T-helper 9 cell (primary cell): ENCODE data around the gene HAGH.

Experiments
- DNase-seq: peaks from one replicate; pipeline ENCODE4 v3.0.0-alpha.2; 2020

HAGH gene

DNA sequence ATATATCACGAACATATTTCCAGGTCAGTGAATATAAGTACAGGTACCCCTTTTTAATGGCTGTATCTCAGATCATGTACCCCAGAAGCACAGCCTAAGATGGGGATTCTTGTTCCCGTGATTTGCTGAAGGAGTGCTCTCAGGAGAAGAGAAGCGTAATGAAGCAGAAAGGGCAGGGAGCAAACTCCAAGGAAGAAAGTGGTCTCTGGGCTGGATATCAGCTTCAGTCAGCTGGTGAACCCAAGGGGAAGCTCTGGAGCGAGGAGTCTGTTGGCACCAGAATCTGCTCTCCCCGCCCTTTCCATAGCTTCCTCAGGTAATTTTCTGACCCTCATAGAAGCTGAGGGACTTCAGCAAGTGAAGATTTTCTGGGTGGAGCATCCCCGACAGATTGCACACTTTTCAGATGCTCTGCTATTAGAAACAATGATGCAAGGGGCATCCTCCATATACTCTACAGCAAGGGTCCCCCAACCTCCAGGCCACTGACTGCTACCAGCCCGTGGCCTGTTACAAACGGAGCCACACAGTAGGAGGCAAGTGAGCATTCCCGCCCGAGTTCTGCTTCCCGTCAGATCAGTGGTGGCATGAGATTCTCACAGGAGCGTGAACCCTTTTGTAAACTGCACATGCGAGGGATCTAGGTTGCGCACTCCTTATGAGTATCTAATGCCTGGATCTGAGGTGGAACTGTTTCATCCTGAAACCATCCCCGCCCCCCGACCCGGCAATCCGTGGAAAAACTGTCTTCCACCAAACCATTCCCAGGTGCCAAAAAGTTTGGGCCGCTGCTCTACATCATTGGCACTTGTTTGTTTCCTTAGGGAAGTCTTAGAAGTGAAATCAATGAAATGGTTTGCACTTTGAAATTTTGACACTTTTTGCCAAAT is 4.8 kb upstream of the HAGH start:
- DNase-seq, result no peak

DNA sequence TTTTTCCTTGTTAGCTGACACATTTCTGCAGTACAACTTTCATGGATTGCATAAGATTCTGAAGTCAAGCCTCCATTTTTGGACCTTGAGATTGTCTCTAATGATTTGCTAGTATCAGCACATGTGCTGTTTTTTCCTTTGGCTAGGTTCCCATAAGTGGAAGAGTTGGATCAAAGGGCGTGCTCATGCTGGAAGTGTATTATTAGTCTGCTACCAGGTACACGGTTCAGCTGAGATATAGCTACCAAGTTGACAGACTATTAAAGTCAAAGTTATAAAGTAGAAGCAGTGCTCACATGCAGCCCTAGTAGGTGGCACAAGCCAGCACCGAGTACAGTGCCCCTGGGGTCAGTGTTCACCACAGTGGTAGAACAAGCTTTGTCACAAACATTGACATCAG is 3.6 kb upstream of the HAGH start:
- no peak for DNase-seq

GRCh38 chr16:1828645-1829410 is 2.2 kb upstream of the HAGH start:
- DNase-seq, result no peak

DNA sequence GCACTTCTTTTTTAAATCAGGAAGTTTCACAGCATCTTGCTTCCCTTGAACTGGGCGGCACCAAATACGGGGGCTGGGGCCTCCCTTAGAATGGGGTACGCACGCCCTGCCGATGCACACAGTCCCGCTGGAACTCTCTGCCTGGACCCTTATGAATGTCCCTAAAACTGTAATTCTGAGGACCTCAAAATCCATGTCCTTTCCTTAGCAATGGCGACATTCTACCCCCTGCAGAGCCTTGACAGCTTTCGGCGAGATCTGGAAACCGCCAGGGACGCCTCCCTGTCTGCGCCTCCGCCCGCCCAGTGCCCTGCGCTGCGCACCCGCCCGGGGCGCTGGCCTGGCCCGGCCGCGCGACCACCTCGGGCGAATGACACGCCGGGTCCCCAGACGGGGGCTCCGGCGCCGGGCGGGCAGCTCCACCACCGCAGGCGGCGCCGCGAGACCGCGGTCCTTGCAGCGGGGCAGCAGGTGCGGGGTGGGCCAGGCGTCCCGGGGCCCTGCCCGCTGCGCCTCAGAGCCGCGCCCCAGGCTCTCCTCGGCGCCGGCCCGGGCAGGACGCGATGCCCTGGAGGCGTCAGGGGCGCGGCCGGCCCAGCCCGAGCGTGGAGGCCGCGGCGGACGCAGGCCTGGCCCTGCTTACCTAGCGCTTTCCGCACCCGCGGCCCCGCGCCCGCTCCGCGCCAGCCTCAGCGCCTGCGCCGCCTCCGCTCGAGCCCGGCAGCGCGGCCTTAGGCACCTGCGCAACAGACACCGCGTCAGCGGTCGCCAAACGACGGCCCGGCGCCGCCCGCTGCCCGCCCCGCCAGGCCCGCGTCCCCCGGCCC is 548 bp downstream of the HAGH start:
- DNase-seq, result peak; percentile 57

DNA sequence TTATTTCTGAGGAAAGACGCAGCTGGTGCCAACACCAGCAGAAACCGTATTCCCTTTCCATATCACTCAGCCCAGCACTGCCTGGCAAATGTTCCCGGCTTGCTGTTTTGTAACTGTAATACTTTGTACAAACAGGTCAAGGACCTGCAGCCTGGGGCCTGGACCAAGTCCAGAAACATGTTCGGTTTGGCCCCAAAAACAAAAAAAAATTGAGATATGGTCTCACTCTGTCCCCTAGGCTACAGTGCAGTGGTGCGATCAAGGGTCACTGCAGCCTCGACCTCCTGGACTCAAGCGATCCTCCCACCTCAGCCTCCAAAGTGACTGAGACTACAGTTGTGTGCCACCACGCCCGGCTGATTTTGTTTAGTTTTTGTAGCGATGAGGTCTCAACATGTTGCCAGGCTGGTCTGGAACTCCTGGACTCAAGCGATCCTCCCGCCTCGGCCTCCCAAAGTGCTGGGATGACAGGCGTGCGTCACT is 1.2 kb downstream of the HAGH start:
- no peak for DNase-seq

DNA sequence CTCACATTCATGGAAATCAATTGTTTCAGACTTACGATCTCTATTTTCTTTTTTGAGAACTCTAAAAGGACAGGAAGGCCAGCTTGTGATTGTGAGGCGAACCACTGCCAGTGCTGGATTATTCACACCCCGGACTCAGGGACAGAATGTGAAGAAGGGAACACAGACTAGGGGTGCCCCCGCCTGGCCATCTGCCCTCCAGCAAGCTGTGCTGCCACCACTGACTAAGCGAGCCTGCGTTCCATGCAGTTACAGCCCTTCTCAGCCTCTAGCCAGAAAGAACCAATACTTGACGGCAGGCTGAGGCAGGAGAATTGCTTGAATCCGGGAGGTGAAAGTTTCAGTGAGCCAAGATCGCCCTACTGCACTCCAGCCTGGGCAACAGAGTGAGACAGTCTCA is 2.8 kb downstream of the HAGH start:
- no peak for DNase-seq

DNA sequence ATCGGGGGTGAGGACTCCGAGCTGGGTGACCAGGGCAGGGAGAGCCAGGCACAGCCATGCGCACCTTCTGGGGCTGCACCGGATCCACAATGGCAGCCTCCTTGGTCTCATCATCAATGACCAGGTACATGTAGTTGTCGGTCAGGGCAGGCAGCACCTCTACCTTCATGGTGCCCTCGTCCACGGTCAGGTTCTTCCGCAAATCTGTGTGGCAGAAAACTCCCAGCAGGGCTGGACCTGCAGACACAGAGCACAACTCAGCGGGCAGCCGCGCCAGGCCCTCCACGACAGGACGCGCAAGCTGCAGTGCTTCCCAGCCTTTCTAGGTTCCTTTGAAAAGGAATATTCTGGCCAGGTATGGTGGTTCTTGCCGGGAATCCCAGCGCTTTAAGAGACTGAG is 3.8 kb downstream of the HAGH start:
- no peak for DNase-seq

DNA sequence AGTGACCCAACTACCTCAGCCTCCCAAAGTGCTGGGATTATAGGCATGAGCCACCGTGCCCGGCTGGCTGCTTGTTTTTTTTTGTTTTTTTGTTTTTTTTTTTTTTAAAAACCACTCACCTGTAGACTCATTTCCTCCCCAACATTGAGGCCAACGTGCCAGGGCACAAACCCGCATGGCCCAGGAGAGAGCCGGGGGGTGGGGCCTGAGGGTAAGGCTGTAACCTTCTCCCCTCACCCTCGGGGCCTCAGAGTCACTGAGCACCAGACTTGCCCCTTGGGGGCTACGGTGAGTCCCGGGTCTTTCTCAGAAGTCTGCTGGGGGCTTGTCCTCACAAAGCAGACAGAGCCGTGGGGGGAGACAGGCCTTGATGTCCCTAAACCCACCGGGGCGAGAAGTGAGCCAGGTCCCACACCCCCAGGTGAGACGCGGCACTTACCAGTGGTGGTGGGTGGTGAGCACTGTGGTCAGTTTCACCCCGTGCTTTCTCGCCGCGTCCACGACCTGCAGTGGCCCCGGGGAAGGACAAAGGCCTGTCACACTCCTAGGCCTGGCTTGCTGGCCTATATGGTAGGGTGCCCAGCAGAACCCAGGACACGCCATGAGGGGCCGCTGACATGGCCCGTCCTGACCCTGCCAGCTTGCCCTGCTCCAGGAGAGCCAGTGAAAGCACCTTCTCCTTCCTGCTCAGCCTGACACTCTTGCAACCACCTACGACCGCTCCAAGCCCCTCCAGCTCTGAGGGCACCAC is 4.6 kb downstream of the HAGH start:
- no peak for DNase-seq

DNA sequence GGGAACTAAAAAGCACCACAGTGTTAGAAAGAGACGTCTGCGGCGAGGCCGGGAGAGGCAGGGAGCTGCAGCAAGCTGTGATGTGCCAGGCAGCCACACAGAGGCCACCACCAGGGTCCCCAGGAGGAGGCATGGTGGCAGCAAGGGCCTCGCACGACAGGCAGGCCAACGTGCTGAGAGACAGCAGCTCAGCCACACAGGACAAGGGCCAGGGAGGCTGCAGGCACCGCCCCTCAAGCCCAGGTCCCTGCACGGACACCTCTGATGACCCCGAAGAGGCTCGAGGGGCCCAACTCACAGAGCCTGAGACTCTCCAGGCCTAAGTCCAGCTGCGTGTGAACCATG is 5.7 kb downstream of the HAGH start:
- DNase-seq, result no peak

- no peak for DNase-seq
Observed at GRCh38 chr16:1820096-1820945, 6.3 kb downstream of the HAGH start.

DNA sequence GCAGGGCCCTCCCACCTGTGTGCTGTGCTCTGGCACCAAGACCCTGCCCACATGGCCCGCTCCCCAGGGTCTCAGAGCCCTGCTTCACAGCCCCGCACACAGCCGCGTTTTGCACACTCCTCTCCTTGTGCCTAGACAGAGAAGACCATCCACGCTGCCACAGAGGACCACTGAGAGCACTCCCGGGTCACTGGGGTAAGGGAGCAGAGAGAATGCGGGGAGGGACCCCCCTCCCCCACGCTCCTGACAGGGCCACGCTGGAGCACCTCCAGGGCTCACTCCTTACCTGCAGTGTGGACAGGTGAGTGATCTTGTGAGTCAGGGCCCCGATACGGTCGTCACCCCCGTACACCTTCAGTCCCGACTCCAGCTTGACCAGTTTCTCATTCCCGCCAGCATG is 7.0 kb downstream of the HAGH start:
- no peak for DNase-seq

DNA sequence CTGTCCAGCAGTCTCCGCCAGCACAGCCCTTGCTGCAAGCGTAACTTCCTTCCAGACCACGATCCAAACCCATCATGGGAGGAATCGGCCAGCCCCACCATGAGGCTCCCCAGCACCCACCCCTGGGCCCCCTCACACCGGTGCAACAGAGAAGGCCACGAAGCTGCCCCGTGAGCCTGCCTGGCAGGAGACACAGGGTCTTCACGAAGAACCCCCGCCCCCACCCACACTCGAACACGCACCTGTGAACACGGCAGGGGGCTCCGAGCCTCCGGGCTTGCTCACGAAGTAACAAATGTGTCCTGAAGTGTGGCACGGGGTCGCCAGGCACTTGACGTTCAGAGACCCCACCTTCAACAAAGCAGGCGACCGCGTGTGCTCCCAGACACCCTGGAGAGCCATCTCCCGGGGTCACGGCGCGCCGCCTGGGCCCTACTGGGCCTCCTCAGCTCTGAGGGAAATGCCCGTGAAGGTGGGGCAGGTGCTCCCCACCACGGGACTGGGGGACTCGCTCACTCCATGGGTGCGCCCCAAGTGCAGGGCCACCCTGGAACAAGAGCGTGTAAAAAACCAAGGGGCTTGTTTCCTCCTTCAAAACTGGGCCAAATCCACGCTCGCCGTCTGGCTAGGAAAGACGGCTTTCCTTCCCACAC is 7.6 kb downstream of the HAGH start:
- DNase-seq, result no peak

- no peak for DNase-seq
Observed at GRCh38 chr16:1818204-1818872, 8.3 kb downstream of the HAGH start.

- DNase-seq, result no peak
Observed at GRCh38 chr16:1817716-1818115, 8.9 kb downstream of the HAGH start.

GRCh38 chr16:1817276-1817589 is 9.4 kb downstream of the HAGH start:
- DNase-seq, result no peak

GRCh38 chr16:1816396-1817275 is 10.0 kb downstream of the HAGH start:
- DNase-seq, result no peak

- no peak for DNase-seq
Observed at GRCh38 chr16:1815461-1815860, 11.2 kb downstream of the HAGH start.

- DNase-seq, result peak; percentile 19
Observed at GRCh38 chr16:1812732-1813163, 13.9 kb downstream of the HAGH start.

DNA sequence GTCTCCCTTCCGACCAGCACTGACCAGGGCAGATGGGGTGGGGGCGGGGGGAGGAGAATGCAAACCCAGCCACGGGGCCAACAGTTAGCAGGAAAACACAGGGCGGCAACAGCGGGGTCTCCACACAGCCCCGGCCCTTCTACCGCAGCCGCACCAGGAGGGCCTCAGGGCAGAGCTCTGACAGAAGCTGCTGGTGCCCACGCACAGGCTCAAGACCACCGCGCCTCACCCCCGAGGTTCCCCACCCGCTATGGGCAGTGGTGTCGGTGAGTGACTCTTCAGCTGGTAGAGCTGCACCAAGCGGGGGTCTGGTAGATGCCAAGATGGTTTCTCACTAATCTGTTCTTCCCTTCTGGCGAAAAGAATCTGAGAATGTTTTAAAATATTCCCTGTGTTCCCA is 16.1 kb downstream of the HAGH start:
- no peak for DNase-seq
